OCI-LY1 (cell line): Measurements from ENCODE around the gene PC.

Experiments used
- H2AFZ ChIP-seq: fragments of 200-600 bp; sonication (generic), shearing (Covaris generic); 2 replicates; pipeline ENCODE4 v1.6.0; 2014; ENCODE audit warnings: antibody characterized with exemption, mild to moderate bottlenecking, low read length
- H3F3A ChIP-seq: fragments of 200-600 bp; sonication (generic), shearing (Covaris generic); 2 replicates; pipeline ENCODE4 v1.6.0; 2014; ENCODE audit warnings: mild to moderate bottlenecking, antibody characterized with exemption, low read length, moderate library complexity; ENCODE audit not compliant: insufficient read depth
- H3K27ac ChIP-seq: fragments of 200-600 bp; sonication (generic); 2 replicates; pipeline ENCODE4 v1.5.1; 2014; ENCODE audit warnings: low read length, mixed run types, mild to moderate bottlenecking, low read depth; ENCODE audit not compliant: poor library complexity, severe bottlenecking
- H3K27me3 ChIP-seq: fragments of 200-600 bp; sonication (generic); 2 replicates; pipeline ENCODE4 v1.6.0; 2014; ENCODE audit warnings: antibody characterized with exemption, mild to moderate bottlenecking, low read length, moderate library complexity; ENCODE audit not compliant: insufficient read depth
- H3K36me3 ChIP-seq: fragments of 200-600 bp; sonication (generic); 2 replicates; pipeline ENCODE4 v1.6.1; 2014; ENCODE audit warnings: mild to moderate bottlenecking, antibody characterized with exemption, low read length, moderate library complexity, mixed read lengths; ENCODE audit not compliant: insufficient read depth
- H3K4me1 ChIP-seq: fragments of 200-600 bp; sonication (generic); 2 replicates; pipeline ENCODE4 v1.5.1; 2014; ENCODE audit warnings: mild to moderate bottlenecking, low read length, moderate library complexity; ENCODE audit not compliant: insufficient read depth, severe bottlenecking
- H3K4me2 ChIP-seq: fragments of 200-600 bp; sonication (generic), shearing (Covaris generic); 2 replicates; pipeline ENCODE4 v1.6.1; 2014; ENCODE audit warnings: low read length
- H3K4me3 ChIP-seq: fragments of 200-600 bp; sonication (generic); 2 replicates; pipeline ENCODE4 v1.5.1; 2014; ENCODE audit warnings: low read length, low read depth, mild to moderate bottlenecking, mixed read lengths; ENCODE audit not compliant: poor library complexity, severe bottlenecking
- H3K79me2 ChIP-seq: fragments of 200-600 bp; shearing (Covaris generic); 2 replicates; pipeline ENCODE4 v1.6.1; 2016; ENCODE audit warnings: mixed run types, low read length, mixed read lengths; ENCODE audit not compliant: insufficient read depth
- H3K9ac ChIP-seq: fragments of 200-600 bp; sonication (generic), shearing (Covaris generic); 2 replicates; pipeline ENCODE4 v1.6.1; 2014; ENCODE audit warnings: mild to moderate bottlenecking, low read length, mixed read lengths
- H3K9me2 ChIP-seq: fragments of 200-600 bp; sonication (generic), shearing (Covaris generic); 2 replicates; pipeline ENCODE4 v1.6.1; 2014; ENCODE audit warnings: low read depth, mild to moderate bottlenecking, low read length, mixed read lengths
- H3K9me3 ChIP-seq: fragments of 200-600 bp; shearing (Covaris generic); 2 replicates; pipeline ENCODE4 v1.6.1; 2014; ENCODE audit warnings: low read length, mixed read lengths
- H4K20me1 ChIP-seq: fragments of 200-600 bp; sonication (generic), shearing (Covaris generic); 2 replicates; pipeline ENCODE4 v1.6.0; 2016; ENCODE audit warnings: mild to moderate bottlenecking, low read length; ENCODE audit not compliant: insufficient read depth
- CTCF ChIP-seq: fragments of 200-600 bp; sonication (generic), shearing (Covaris generic); IDR thresholded peaks from 2 replicates; pipeline ENCODE4 v1.5.1; 2017; ENCODE audit warnings: mild to moderate bottlenecking, antibody characterized with exemption, low read length, moderate library complexity, mixed read lengths
- EZH2 ChIP-seq: fragments of 200-600 bp; sonication (generic), shearing (Covaris generic); IDR thresholded peaks from 2 replicates; pipeline ENCODE4 v1.8.0; 2017; ENCODE audit warnings: borderline replicate concordance, mixed run types, mild to moderate bottlenecking, antibody characterized with exemption, low read length, moderate library complexity, mixed read lengths

The PC gene

DNA sequence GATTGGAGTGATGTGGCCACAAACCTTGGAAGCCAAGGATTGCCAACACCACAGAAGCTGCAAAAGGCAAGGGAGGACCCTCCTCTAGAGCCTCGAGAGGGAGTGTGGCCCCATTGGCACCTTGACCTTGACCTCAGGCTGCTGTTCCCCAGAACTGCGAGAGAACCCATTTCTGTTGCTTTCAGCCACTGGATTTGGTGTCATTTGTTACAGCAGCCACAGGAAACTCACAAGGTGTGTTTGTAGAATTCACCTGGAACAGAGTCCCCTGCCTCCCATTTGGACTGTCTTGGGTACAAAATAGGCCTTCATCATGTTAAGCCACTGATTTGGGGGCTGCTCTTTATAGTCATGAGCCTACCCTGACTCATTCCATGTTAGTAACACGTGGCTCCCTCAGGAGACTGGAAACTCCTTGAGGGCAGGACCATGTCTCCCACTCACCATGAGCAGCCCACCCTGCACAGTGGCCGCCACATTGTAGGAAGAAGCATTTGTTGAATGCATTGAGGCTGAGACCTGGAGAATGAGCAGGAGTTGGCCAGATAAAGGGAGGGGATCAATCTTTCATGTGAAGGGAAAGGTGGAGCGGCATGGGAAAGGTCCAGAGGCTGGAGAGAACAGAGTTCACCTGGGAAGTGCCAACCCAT, 25.2 kb upstream of the PC start:
- TF ChIP-seq EZH2 = no peak
- no peak for TF ChIP-seq CTCF
- H3K4me1 ChIP-seq = no peaks in the 10 kb centered on the region

GRCh38 chr11:66981976-66982578, 23.9 kb upstream of the PC start:
- Histone ChIP-seq H3K4me3 (no peak overlapping the region), H3K4me1 (no peaks in the 10 kb centered on the region), H3K79me2 (no peaks in the 10 kb centered on the region), H3K9ac (no peak overlapping the region), H2AFZ (no peak overlapping the region), H3K27ac (no peak overlapping the region), H4K20me1 (no peaks in the 10 kb centered on the region), H3K9me3 (peaks cover 4% of the 10 kb centered on the region; the same call in 1 of the 2 replicates), H3K4me2 (no peak overlapping the region), H3K9me2 (no peaks in the 10 kb centered on the region), H3K27me3 (peaks cover 17% of the 10 kb centered on the region; the same call in 1 of the 2 replicates), H3F3A (no peaks in the 10 kb centered on the region), H3K36me3 (no peaks in the 10 kb centered on the region; the same call in 1 of the 2 replicates)
- TF ChIP-seq CTCF (no peak), EZH2 (no peak)

More for the DNA sequence above, 25.2 kb upstream of the PC start:
- no peaks in the 10 kb centered on the region; the same call in 1 of the 2 replicates for H3K36me3 ChIP-seq
- no peaks in the 10 kb centered on the region for H3F3A ChIP-seq
- H3K9me2 ChIP-seq = no peaks in the 10 kb centered on the region
- no peak overlapping the region for H3K4me3 ChIP-seq
- H2AFZ ChIP-seq = no peak overlapping the region
- H3K4me2 ChIP-seq = no peak overlapping the region
- no peak overlapping the region for H3K9ac ChIP-seq
- peaks cover 4% of the 10 kb centered on the region; the same call in 1 of the 2 replicates for H3K9me3 ChIP-seq
- H3K27ac ChIP-seq = no peak overlapping the region
- H4K20me1 ChIP-seq = no peaks in the 10 kb centered on the region
- peaks cover 17% of the 10 kb centered on the region; the same call in 1 of the 2 replicates for H3K27me3 ChIP-seq
- no peaks in the 10 kb centered on the region for H3K79me2 ChIP-seq

DNA sequence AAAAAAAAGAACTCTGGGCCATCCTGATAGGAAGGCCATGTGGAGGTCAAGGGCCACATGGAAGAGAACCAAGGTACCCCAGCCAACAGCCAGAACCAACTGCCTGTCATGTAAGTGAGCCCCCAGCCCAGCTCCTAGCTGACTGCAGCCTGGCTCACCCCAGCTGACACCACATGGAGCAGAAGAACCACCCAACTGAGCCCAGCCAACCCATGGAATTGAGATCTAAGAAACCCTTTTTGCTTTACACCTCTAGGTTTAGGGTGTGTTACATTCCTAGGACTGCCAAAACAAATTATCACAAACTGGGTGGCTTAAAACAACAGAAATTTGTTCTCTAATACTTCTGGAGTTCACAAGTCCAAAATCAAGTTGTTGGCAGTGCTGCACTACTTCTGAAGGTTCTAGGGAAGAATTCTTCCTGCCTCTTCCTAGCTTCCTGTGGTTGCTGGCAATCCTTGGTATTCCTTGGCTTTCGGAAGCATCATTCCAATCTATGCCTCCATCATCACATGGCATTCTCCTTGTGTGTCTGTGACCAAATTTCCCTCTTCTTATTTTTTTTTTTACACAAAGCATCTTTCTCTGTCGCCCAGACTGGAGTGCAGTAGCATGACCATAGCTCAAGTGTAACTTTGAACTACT, 21.3 kb upstream of the PC start:
- TF ChIP-seq EZH2 (no peak), CTCF (no peak)
- H2AFZ ChIP-seq = no peak overlapping the region
- no peaks in the 10 kb centered on the region for H3K79me2 ChIP-seq
- no peak overlapping the region for H3K27ac ChIP-seq
- no peaks in the 10 kb centered on the region for H3F3A ChIP-seq
- H3K9ac ChIP-seq = no peak overlapping the region
- H3K4me2 ChIP-seq = no peak overlapping the region
- no peaks in the 10 kb centered on the region for H3K9me2 ChIP-seq
- peaks cover 4% of the 10 kb centered on the region; the same call in 1 of the 2 replicates for H3K9me3 ChIP-seq
- H3K4me1 ChIP-seq = no peaks in the 10 kb centered on the region
- peaks cover 12% of the 10 kb centered on the region; the same call in 1 of the 2 replicates for H3K27me3 ChIP-seq
- no peaks in the 10 kb centered on the region; the same call in 1 of the 2 replicates for H3K36me3 ChIP-seq
- H4K20me1 ChIP-seq = no peaks in the 10 kb centered on the region
- no peak overlapping the region for H3K4me3 ChIP-seq
